ENCODE data around the gene CLRN2. TPM values are rescaled to one million over a fixed set of nuclear protein-coding genes. Genes with fewer than 3 reads are reported as not detected.

Gene CLRN2
- total and polyA plus RNA-seq, 2 of the 4 experiments (the other 2 are of a cell fraction): not detected

GRCh38 chr4:17546678-17547077 is 31.7 kb downstream of the CLRN2 start:
- TF ChIP-seq NFE2L2 (IDR thresholded peaks at IDR 0.05; ENCODE audit: low read depth, low read length) (no peak), MAZ (IDR thresholded peaks at IDR 0.05; ENCODE audit: borderline replicate concordance, low read depth, low read length) (no peak)
- no peak overlapping the region for H3K14ac ChIP-seq (replicated peaks; ENCODE audit: low read depth, low read length)
- H3K27me3 ChIP-seq (ENCODE audit: control insufficient read depth, insufficient read depth, low read length): no peaks in the 10 kb centered on the region
- ChIA-PET POLR2A (ENCODE audit: unreplicated experiment) (no interaction called here), CTCF (no interaction called here)
- H3K36me3 ChIP-seq (ENCODE audit: control insufficient read depth, insufficient read depth, low read length): no peaks in the 10 kb centered on the region
- no peak for DNase-seq
- no peak overlapping the region for H3K4me3 ChIP-seq (ENCODE audit: insufficient read depth, low read depth, low read length)
- 100% methylated on average over 2 of the region's 12 CpGs; no CpG with 5 or more reads in 1 of the 2 experiments for WGBS, 2 experiments (ENCODE audit: extremely low coverage in 2 of 2, insufficient read length in 1 of 2)
- no peak overlapping the region for H3K56ac ChIP-seq (ENCODE audit: extremely low read depth, insufficient read depth, low read length)
- no peak overlapping the region for H2BK120ac ChIP-seq (ENCODE audit: low read depth, low read length)
- no peak overlapping the region for H4K8ac ChIP-seq (ENCODE audit: low read depth in 2 of 2, low read length in 2 of 2)
- H3K9me1 ChIP-seq (ENCODE audit: insufficient read depth, low read length): no peaks in the 10 kb centered on the region
- H2AK5ac ChIP-seq (ENCODE audit: low read depth, low read length): no peak overlapping the region
- no peaks in the 10 kb centered on the region for H4K20me1 ChIP-seq (ENCODE audit: insufficient read depth, low read length)
- no peak overlapping the region for H2BK5ac ChIP-seq (ENCODE audit: low read depth, low read length, poor library complexity, severe bottlenecking)
- no peak overlapping the region for H2BK20ac ChIP-seq (ENCODE audit: low read depth, low read length)
- no peak for ATAC-seq (ENCODE audit: low read depth)
- no peak overlapping the region for H3K4me2 ChIP-seq (ENCODE audit: low read depth, low read length)
- no peaks in the 10 kb centered on the region for H3K79me1 ChIP-seq (ENCODE audit: low read depth in 1 of 2, low read length in 2 of 2)
- H3K9me3 ChIP-seq (ENCODE audit: control insufficient read depth, insufficient read depth, low read length): no peaks in the 10 kb centered on the region
- no peak overlapping the region for H3K9ac ChIP-seq (ENCODE audit: low read depth, low read length)
- no peak overlapping the region for H3K4ac ChIP-seq (ENCODE audit: low read depth, low read length)
- H3K4me1 ChIP-seq (ENCODE audit: control insufficient read depth, insufficient read depth, low read length): peaks cover 1% of the 10 kb centered on the region; the same call in 1 of the 2 replicates
- no peak overlapping the region for H2BK15ac ChIP-seq (ENCODE audit: low read depth, low read length)
- H2AK9ac ChIP-seq (replicated peaks; ENCODE audit: low read depth, low read length, poor library complexity): no peak overlapping the region
- dilution Hi-C loops (cut with HindIII; ENCODE audit: low sequenced_read_pairs, unreplicated experiment) (no loop called here), in situ Hi-C loops (cut with MboI; ENCODE audit: low sequenced_read_pairs) (loop anchor here (5.0 kb wide), 1 partner anchor 1046 kb away; no protein-coding TSS in a partner anchor), intact Hi-C loops (cut with micrococcal nuclease) (no loop called here)
- H4K91ac ChIP-seq (ENCODE audit: insufficient read depth, low read depth, low read length): no peak overlapping the region
- H2AFZ ChIP-seq (replicated peaks; ENCODE audit: low read length, poor library complexity): no peak overlapping the region
- H3K27ac ChIP-seq (ENCODE audit: insufficient read depth, low read length): no peak overlapping the region
- no peak overlapping the region for H3K23ac ChIP-seq (ENCODE audit: low read depth, low read length)
- no peak overlapping the region for H3K18ac ChIP-seq (ENCODE audit: low read depth, low read length)
- no TSS peak for BruUV-seq (replicated peaks)
- H4K5ac ChIP-seq (ENCODE audit: low read depth, low read length): no peak overlapping the region
